WTC11 (cell line): ENCODE results near the gene POLDIP3.

Source experiments
- ATF6 ChIP-seq: sonication (generic); formaldehyde crosslinking; IDR thresholded peaks from 2 replicates; pipeline ENCODE4 v1.8.1; 2023; ENCODE audit warnings: mild to moderate bottlenecking, missing genetic modification reagents
- CREM ChIP-seq: sonication (generic); formaldehyde crosslinking; IDR thresholded peaks from 2 replicates; pipeline ENCODE4 v1.8.1; 2022; ENCODE audit warnings: mild to moderate bottlenecking, missing genetic modification reagents, moderate library complexity
- CTCF ChIP-seq: fragments of 200-600 bp; IDR thresholded peaks from 2 replicates; pipeline ENCODE4 v1.8.0; 2022; ENCODE audit warnings: antibody characterized with exemption
- E2F1 ChIP-seq: sonication (generic); formaldehyde crosslinking; IDR thresholded peaks from 2 replicates; pipeline ENCODE4 v1.8.0; 2022; ENCODE audit warnings: mild to moderate bottlenecking, missing genetic modification reagents
- FOXP4 ChIP-seq: sonication (generic); formaldehyde crosslinking; IDR thresholded peaks from 2 replicates; pipeline ENCODE4 v1.8.0; 2022; ENCODE audit warnings: mild to moderate bottlenecking, missing genetic modification reagents
- GRHL2 ChIP-seq: fragments of 250-450 bp; sonication (Bioruptor Pico); IDR thresholded peaks from 2 replicates; pipeline ENCODE4 v1.8.0; 2022; ENCODE audit warnings: mild to moderate bottlenecking, moderate library complexity; ENCODE audit not compliant: insufficient replicate concordance, severe bottlenecking
- NR1H2 ChIP-seq: sonication (generic); formaldehyde crosslinking; IDR thresholded peaks from 2 replicates; pipeline ENCODE4 v1.9.0; 2021; ENCODE audit warnings: mild to moderate bottlenecking, moderate library complexity, missing genetic modification reagents
- OVOL2 ChIP-seq: fragments of 250-450 bp; sonication (Bioruptor Pico); IDR thresholded peaks from 2 replicates; pipeline ENCODE4 v1.9.0; 2021; ENCODE audit warnings: mild to moderate bottlenecking, borderline replicate concordance
- PRDM15 ChIP-seq: sonication (generic); formaldehyde crosslinking; IDR thresholded peaks from 2 replicates; pipeline ENCODE4 v1.8.0; 2022; ENCODE audit warnings: missing genetic modification reagents
- STAT6 ChIP-seq: sonication (generic); formaldehyde crosslinking; conservative IDR thresholded peaks from 2 replicates; pipeline ENCODE4 v1.8.1; 2023; ENCODE audit warnings: mild to moderate bottlenecking, low read depth, missing genetic modification reagents, moderate library complexity
- ZNF317 ChIP-seq: sonication (generic); formaldehyde crosslinking; IDR thresholded peaks from 2 replicates; pipeline ENCODE4 v1.8.1; 2023; ENCODE audit warnings: low read depth, mild to moderate bottlenecking, moderate library complexity, missing genetic modification reagents, borderline replicate concordance
- ZNF671 ChIP-seq: fragments of 250-450 bp; sonication (Bioruptor Pico); IDR thresholded peaks from 2 replicates; pipeline ENCODE4 v1.8.0; 2021; ENCODE audit warnings: mild to moderate bottlenecking

- no peak for TF ChIP-seq OVOL2
- no peak for TF ChIP-seq ZNF671 (CRISPR knock-in tag)
- no peak for TF ChIP-seq E2F1 (CRISPR knock-in tag)
- no peak for TF ChIP-seq STAT6 (CRISPR knock-in tag)
- no peak for TF ChIP-seq CTCF
- TF ChIP-seq ZNF317 (CRISPR knock-in tag), result no peak
- TF ChIP-seq NR1H2 (CRISPR knock-in tag), result no peak
- TF ChIP-seq PRDM15 (CRISPR knock-in tag), result no peak
- TF ChIP-seq ATF6 (CRISPR knock-in tag), result no peak
- no peak for TF ChIP-seq FOXP4
- TF ChIP-seq GRHL2, result no peak
- TF ChIP-seq CREM (CRISPR knock-in tag), result no peak
Measured at GRCh38 chr22:42619261-42620063, 4.8 kb upstream of the POLDIP3 start.
